ENCODE results near the gene DSC3. TPM values are rescaled to one million over a fixed set of nuclear protein-coding genes. Genes with fewer than 3 reads are reported as not detected.

The DSC3 gene
- total RNA-seq, 1 experiment from 2014 or later = not detected

DNA sequence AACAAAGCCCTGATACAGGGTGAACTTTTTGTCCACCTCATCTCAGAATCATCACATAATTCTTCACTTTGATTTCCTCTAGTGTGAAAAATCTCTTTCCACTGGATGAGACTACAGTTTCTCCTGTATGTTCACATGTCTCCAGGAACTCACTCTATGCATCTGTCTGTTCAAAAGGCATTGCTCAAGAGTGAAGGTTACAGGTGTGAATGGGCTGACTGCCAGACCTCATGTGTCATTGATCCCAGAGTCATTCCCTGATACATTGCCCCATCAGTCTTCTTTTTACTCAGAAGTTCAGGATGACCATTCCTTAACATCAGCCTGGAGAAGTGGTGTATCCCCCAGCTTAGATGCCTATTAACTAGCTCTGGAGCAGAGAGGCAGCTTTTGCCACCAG is 4.4 kb upstream of the DSC3 start:
- H2AFZ ChIP-seq = no peak overlapping the region
- no peak overlapping the region for H3K27ac ChIP-seq
- H3K79me2 ChIP-seq (ENCODE audit: low read depth) = no peaks in the 10 kb centered on the region
- no peaks in the 10 kb centered on the region for H3K4me1 ChIP-seq (replicated peaks; ENCODE audit: insufficient read depth)
- DNase-seq = no peak
- H3K36me3 ChIP-seq (ENCODE audit: low read depth) = no peaks in the 10 kb centered on the region
- no peaks in the 10 kb centered on the region for H3F3A ChIP-seq (ENCODE audit: insufficient read depth, low read depth)
- H3K9me3 ChIP-seq (ENCODE audit: insufficient read depth, low read depth) = no peaks in the 10 kb centered on the region
- ChIA-PET CTCF (no interaction called here), POLR2A (ENCODE audit: unreplicated experiment) (no interaction called here)
- no peak overlapping the region for H3K4me3 ChIP-seq
- no peaks in the 10 kb centered on the region for H3K9me2 ChIP-seq (ENCODE audit: insufficient read depth)
- TF ChIP-seq, protein P1, sequence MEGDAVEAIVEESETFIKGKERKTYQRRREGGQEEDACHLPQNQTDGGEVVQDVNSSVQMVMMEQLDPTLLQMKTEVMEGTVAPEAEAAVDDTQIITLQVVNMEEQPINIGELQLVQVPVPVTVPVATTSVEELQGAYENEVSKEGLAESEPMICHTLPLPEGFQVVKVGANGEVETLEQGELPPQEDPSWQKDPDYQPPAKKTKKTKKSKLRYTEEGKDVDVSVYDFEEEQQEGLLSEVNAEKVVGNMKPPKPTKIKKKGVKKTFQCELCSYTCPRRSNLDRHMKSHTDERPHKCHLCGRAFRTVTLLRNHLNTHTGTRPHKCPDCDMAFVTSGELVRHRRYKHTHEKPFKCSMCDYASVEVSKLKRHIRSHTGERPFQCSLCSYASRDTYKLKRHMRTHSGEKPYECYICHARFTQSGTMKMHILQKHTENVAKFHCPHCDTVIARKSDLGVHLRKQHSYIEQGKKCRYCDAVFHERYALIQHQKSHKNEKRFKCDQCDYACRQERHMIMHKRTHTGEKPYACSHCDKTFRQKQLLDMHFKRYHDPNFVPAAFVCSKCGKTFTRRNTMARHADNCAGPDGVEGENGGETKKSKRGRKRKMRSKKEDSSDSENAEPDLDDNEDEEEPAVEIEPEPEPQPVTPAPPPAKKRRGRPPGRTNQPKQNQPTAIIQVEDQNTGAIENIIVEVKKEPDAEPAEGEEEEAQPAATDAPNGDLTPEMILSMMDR (conservative IDR thresholded peaks at IDR 0.05) = no peak
- no peak for TF ChIP-seq EZH2 (IDR thresholded peaks at IDR 0.05; ENCODE audit: low read depth)
- H3K27me3 ChIP-seq (ENCODE audit: insufficient read depth, low read depth) = no peaks in the 10 kb centered on the region
- H4K20me1 ChIP-seq (ENCODE audit: insufficient read depth) = no peaks in the 10 kb centered on the region
- intact Hi-C loops (cut with micrococcal nuclease; ENCODE audit: unreplicated experiment) = no loop called here
- no peak overlapping the region for H3K4me2 ChIP-seq
- no TSS peak for BruUV-seq (replicated peaks)

DNA sequence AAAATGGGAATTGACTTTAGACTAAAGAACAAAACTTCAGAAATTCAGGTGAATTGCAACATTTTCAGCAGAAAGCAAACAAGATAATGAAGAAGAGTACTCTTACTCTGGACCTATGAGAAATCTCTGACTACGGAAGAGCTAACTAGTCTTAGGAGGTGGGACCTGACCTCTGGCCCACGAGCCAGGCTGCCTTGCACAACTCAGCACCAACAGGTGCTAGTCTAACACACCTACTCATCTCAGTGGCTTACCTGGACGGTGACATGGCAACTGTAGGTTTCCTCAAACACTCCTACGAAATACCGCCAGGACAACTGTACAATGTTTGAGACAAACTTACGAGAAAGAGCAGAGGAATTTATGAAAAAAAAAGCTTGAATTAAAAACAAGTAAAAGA is 3.1 kb upstream of the DSC3 start:
- no peak for DNase-seq
- no peaks in the 10 kb centered on the region for H3K79me2 ChIP-seq (ENCODE audit: low read depth)
- H3K4me2 ChIP-seq = no peak overlapping the region
- no peaks in the 10 kb centered on the region for H3K4me1 ChIP-seq (replicated peaks; ENCODE audit: insufficient read depth)
- no peaks in the 10 kb centered on the region for H4K20me1 ChIP-seq (ENCODE audit: insufficient read depth)
- no peaks in the 10 kb centered on the region for H3K36me3 ChIP-seq (ENCODE audit: low read depth)
- H3K27ac ChIP-seq = no peak overlapping the region
- no TSS peak for BruUV-seq (replicated peaks)
- TF ChIP-seq, protein P1 (conservative IDR thresholded peaks at IDR 0.05) = no peak
- no peak for TF ChIP-seq EZH2 (IDR thresholded peaks at IDR 0.05; ENCODE audit: low read depth)
- H2AFZ ChIP-seq = no peak overlapping the region
- POLR2A ChIA-PET (ENCODE audit: unreplicated experiment) = no interaction called here
- no peaks in the 10 kb centered on the region for H3K27me3 ChIP-seq (ENCODE audit: insufficient read depth, low read depth)
- H3K9me3 ChIP-seq (ENCODE audit: insufficient read depth, low read depth) = no peaks in the 10 kb centered on the region
- no peaks in the 10 kb centered on the region for H3K9me2 ChIP-seq (ENCODE audit: insufficient read depth)
- no peak overlapping the region for H3K4me3 ChIP-seq
- H3F3A ChIP-seq (ENCODE audit: insufficient read depth, low read depth) = no peaks in the 10 kb centered on the region
- intact Hi-C loops (cut with micrococcal nuclease; ENCODE audit: unreplicated experiment) = no loop called here
- CTCF ChIA-PET = no interaction called here

DNA sequence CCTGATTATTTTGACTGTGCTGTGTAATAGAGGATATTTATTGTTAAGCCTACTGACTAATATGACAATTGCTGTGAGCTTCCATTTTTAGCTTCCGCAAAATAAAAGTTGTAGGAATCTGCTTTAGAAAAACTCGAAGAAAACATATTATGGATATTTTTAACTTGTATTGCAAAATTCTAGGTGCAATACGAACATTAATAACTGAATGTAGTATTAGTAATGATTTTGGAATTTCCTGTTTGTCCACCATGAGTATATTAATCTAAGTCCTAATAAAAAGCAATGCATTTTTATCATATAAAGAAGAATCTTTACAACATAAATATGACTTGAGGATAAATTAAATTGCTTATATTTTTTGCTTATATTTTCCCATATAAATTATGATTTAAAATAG is 2.4 kb upstream of the DSC3 start:
- H2AFZ ChIP-seq = no peak overlapping the region
- intact Hi-C loops (cut with micrococcal nuclease; ENCODE audit: unreplicated experiment) = no loop called here

More for the DNA sequence above, 2.4 kb upstream of the DSC3 start:
- Histone ChIP-seq H3K27me3 (ENCODE audit: insufficient read depth, low read depth) (no peaks in the 10 kb centered on the region), H3K27ac (no peak overlapping the region), H3K9me3 (ENCODE audit: insufficient read depth, low read depth) (no peaks in the 10 kb centered on the region), H3K9me2 (ENCODE audit: insufficient read depth) (no peaks in the 10 kb centered on the region), H3K79me2 (ENCODE audit: low read depth) (no peaks in the 10 kb centered on the region), H3K4me1 (replicated peaks; ENCODE audit: insufficient read depth) (no peaks in the 10 kb centered on the region), H3K36me3 (ENCODE audit: low read depth) (no peaks in the 10 kb centered on the region), H3F3A (ENCODE audit: insufficient read depth, low read depth) (no peaks in the 10 kb centered on the region), H3K4me3 (no peak overlapping the region), H3K4me2 (no peak overlapping the region), H4K20me1 (ENCODE audit: insufficient read depth) (no peaks in the 10 kb centered on the region)
- BruUV-seq (replicated peaks) = no TSS peak
- no peak for DNase-seq
- ChIA-PET POLR2A (ENCODE audit: unreplicated experiment) (no interaction called here), CTCF (no interaction called here)
- no peak for TF ChIP-seq EZH2 (IDR thresholded peaks at IDR 0.05; ENCODE audit: low read depth)
- TF ChIP-seq, protein P1 (conservative IDR thresholded peaks at IDR 0.05) = no peak

Data from PC-9 (cell line).